Osteoblast (primary cell): ENCODE data around the gene ADAMTS19. TPM values are rescaled to one million over a fixed set of nuclear protein-coding genes. Genes with fewer than 3 reads are reported as not detected.

Experiments used
- DNase-seq: peaks from one replicate; pipeline ENCODE4 v3.0.0; 2011; ENCODE audit warnings: low spot score, mixed read lengths; ENCODE audit not compliant: insufficient read length; ENCODE audit errors: missing footprints
- H2AFZ ChIP-seq: 2 replicates; pipeline ENCODE4 v1.6.0; 2011; ENCODE audit warnings: mild to moderate bottlenecking, low read length
- H3K27ac ChIP-seq: 2 replicates; pipeline ENCODE4 v1.5.1; 2011; ENCODE audit warnings: mild to moderate bottlenecking, low read depth, low read length, moderate library complexity
- H3K27me3 ChIP-seq: 2 replicates; pipeline ENCODE4 v1.6.0; 2012; ENCODE audit warnings: mild to moderate bottlenecking, control low read depth, inconsistent platforms, low read length, moderate library complexity; ENCODE audit not compliant: insufficient read depth
- H3K36me3 ChIP-seq: 2 replicates; pipeline ENCODE4 v1.5.1; 2011; ENCODE audit warnings: mild to moderate bottlenecking, low read length, control low read depth, moderate library complexity; ENCODE audit not compliant: insufficient read depth
- H3K4me1 ChIP-seq: 2 replicates; pipeline ENCODE4 v1.5.1; 2011; ENCODE audit warnings: mild to moderate bottlenecking, low read length, control low read depth, moderate library complexity; ENCODE audit not compliant: insufficient read depth
- H3K4me2 ChIP-seq: 2 replicates; pipeline ENCODE4 v1.6.0; 2011; ENCODE audit warnings: mild to moderate bottlenecking, low read length; ENCODE audit not compliant: insufficient read depth
- H3K4me3 ChIP-seq: fragments of 200-600 bp; sonication (generic); 3 replicates; pipeline ENCODE4 v1.5.1; 2012; ENCODE audit warnings: mild to moderate bottlenecking, low read length, inconsistent platforms; ENCODE audit not compliant: insufficient read depth
- H3K79me2 ChIP-seq: 2 replicates; pipeline ENCODE4 v1.6.0; 2012; ENCODE audit warnings: mild to moderate bottlenecking, low read length, control low read depth, inconsistent platforms; ENCODE audit not compliant: insufficient read depth
- H3K9me3 ChIP-seq: 2 replicates; pipeline ENCODE4 v1.5.1; 2011; ENCODE audit warnings: low read depth, low read length, control low read depth
- H4K20me1 ChIP-seq: 2 replicates; pipeline ENCODE4 v1.6.0; 2012; ENCODE audit warnings: mild to moderate bottlenecking, low read length, control low read depth; ENCODE audit not compliant: insufficient read depth
- CTCF ChIP-seq: IDR thresholded peaks from 2 replicates; pipeline ENCODE4 v1.5.1; 2011; ENCODE audit warnings: mild to moderate bottlenecking, low read depth, low read length, moderate library complexity; ENCODE audit errors: extremely low read depth
- total RNA-seq: library from RNA; depleted of rRNA; stranded (reverse); fragments of >200 nt; gene quantifications from 2 replicates; pipeline ENCODE4 v1.2.3, GENCODE V29; 2012

Gene ADAMTS19
- total RNA-seq, 1 donor = not detected

- H3K27ac ChIP-seq = no peak overlapping the region
Measured at GRCh38 chr5:129767927-129768380, 307.9 kb downstream of the ADAMTS19 start.

GRCh38 chr5:129768735-129769134 is 308.6 kb downstream of the ADAMTS19 start:
- Histone ChIP-seq H2AFZ (no peak overlapping the region), H3K27ac (no peak overlapping the region), H3K9me3 (no peaks in the 10 kb centered on the region), H3K36me3 (no peaks in the 10 kb centered on the region), H4K20me1 (no peaks in the 10 kb centered on the region), H3K79me2 (no peaks in the 10 kb centered on the region), H3K4me1 (no peaks in the 10 kb centered on the region), H3K4me3 (no peak overlapping the region), H3K27me3 (no peaks in the 10 kb centered on the region), H3K4me2 (no peak overlapping the region)
- no peak for DNase-seq
- TF ChIP-seq CTCF = no peak

More at GRCh38 chr5:129767927-129768380, 307.9 kb downstream of the ADAMTS19 start:
- Histone ChIP-seq H3K4me3 (no peak overlapping the region), H3K27me3 (no peaks in the 10 kb centered on the region), H3K4me2 (no peak overlapping the region), H2AFZ (no peak overlapping the region), H3K36me3 (no peaks in the 10 kb centered on the region), H3K9me3 (no peaks in the 10 kb centered on the region), H4K20me1 (no peaks in the 10 kb centered on the region), H3K4me1 (no peaks in the 10 kb centered on the region), H3K79me2 (no peaks in the 10 kb centered on the region)
- peak; percentile 81 for DNase-seq
- TF ChIP-seq CTCF = peak; percentile 99

- Histone ChIP-seq H3K4me2 (no peak overlapping the region), H3K27me3 (no peaks in the 10 kb centered on the region), H3K36me3 (no peaks in the 10 kb centered on the region), H3K4me1 (no peaks in the 10 kb centered on the region), H3K9me3 (no peaks in the 10 kb centered on the region), H3K79me2 (no peaks in the 10 kb centered on the region), H3K27ac (no peak overlapping the region), H2AFZ (no peak overlapping the region), H3K4me3 (no peak overlapping the region), H4K20me1 (no peaks in the 10 kb centered on the region)
- TF ChIP-seq CTCF = no peak
- DNase-seq = no peak
Measured at GRCh38 chr5:129770024-129770820, 310.1 kb downstream of the ADAMTS19 start.

- no peaks in the 10 kb centered on the region for H3K9me3 ChIP-seq
Measured at GRCh38 chr5:129771058-129771838, 311.1 kb downstream of the ADAMTS19 start.

More at GRCh38 chr5:129771058-129771838, 311.1 kb downstream of the ADAMTS19 start:
- H3K4me1 ChIP-seq = no peaks in the 10 kb centered on the region
- TF ChIP-seq CTCF = peak; percentile 89
- H4K20me1 ChIP-seq = no peaks in the 10 kb centered on the region
- no peaks in the 10 kb centered on the region for H3K36me3 ChIP-seq
- peak overlapping the region; percentile 57 for H3K4me2 ChIP-seq
- DNase-seq = peak; percentile 48
- H3K79me2 ChIP-seq = no peaks in the 10 kb centered on the region
- H2AFZ ChIP-seq = peak overlapping the region; percentile 39
- no peaks in the 10 kb centered on the region for H3K27me3 ChIP-seq
- H3K27ac ChIP-seq = no peak overlapping the region
- no peak overlapping the region for H3K4me3 ChIP-seq
